GM12878 (cell line): ENCODE results near the gene VMP1. TPM values are rescaled to one million over a fixed set of nuclear protein-coding genes. Genes with fewer than 3 reads are reported as not detected.

Source experiments
- CHD2 ChIP-seq: IDR thresholded peaks from 2 replicates; pipeline ENCODE4 v1.6.1; 2011; ENCODE audit warnings: low read depth, low read length, improper control_type of control experiment, borderline replicate concordance
- EED ChIP-seq: sonication (generic); IDR thresholded peaks from 2 replicates; pipeline ENCODE4 v1.6.1; 2016; ENCODE audit warnings: antibody characterized with exemption, low read depth
- IKZF1 ChIP-seq: fragments of 450-650 bp; conservative IDR thresholded peaks from 2 replicates; pipeline ENCODE4 v1.6.1; 2017; ENCODE audit warnings: antibody characterized with exemption, mild to moderate bottlenecking
- IRF4 ChIP-seq: IDR thresholded peaks from 2 replicates; pipeline ENCODE4 v1.6.1; 2011; ENCODE audit warnings: low read depth, low read length
- MEF2B ChIP-seq: fragments of 450-650 bp; IDR thresholded peaks from 2 replicates; pipeline ENCODE4 v1.6.1; 2018; ENCODE audit warnings: mild to moderate bottlenecking, moderate library complexity; ENCODE audit not compliant: partially characterized antibody, poor library complexity, severe bottlenecking
- MTA2 ChIP-seq: fragments of 450-650 bp; IDR thresholded peaks from 2 replicates; pipeline ENCODE4 v1.6.1; 2016; ENCODE audit warnings: low read depth, mild to moderate bottlenecking, moderate library complexity
- NR2F1 ChIP-seq: fragments of 450-650 bp; conservative IDR thresholded peaks from 2 replicates; pipeline ENCODE4 v1.6.1; 2017; ENCODE audit warnings: mild to moderate bottlenecking
- POLR2A ChIP-seq: IDR thresholded peaks from 2 replicates; pipeline ENCODE4 v1.6.1; 2011; ENCODE audit warnings: low read depth, mild to moderate bottlenecking, low read length
- POLR2AphosphoS5 ChIP-seq: IDR thresholded peaks from 2 replicates; pipeline ENCODE4 v1.6.1; 2011; ENCODE audit warnings: mild to moderate bottlenecking, low read length, inconsistent platforms
- SIX5 ChIP-seq: IDR thresholded peaks from 2 replicates; pipeline ENCODE4 v1.6.1; 2011; ENCODE audit warnings: mild to moderate bottlenecking, low read depth, low read length, moderate library complexity; ENCODE audit not compliant: severe bottlenecking
- SMC3 ChIP-seq: IDR thresholded peaks from 2 replicates; pipeline ENCODE4 v1.6.1; 2011; ENCODE audit warnings: low read length, improper control_type of control experiment, borderline replicate concordance
- SPI1 ChIP-seq: IDR thresholded peaks from 2 replicates; pipeline ENCODE4 v1.6.1; 2011; ENCODE audit warnings: low read depth, mild to moderate bottlenecking, low read length, moderate library complexity, borderline replicate concordance; ENCODE audit not compliant: insufficient read depth
- SRF ChIP-seq, 2 experiments: IDR thresholded peaks; 2 replicates each; pipeline ENCODE4 v1.6.1; 2011; ENCODE audit warnings: low read depth in 2 of 2, low read length in 2 of 2, mild to moderate bottlenecking in 1 of 2, moderate library complexity in 1 of 2
- TARDBP ChIP-seq: IDR thresholded peaks from 2 replicates; pipeline ENCODE4 v1.6.1; 2016; ENCODE audit warnings: borderline replicate concordance
- ZNF24 ChIP-seq: fragments of 450-650 bp; IDR thresholded peaks from 2 replicates; pipeline ENCODE4 v1.6.1; 2017; ENCODE audit warnings: antibody characterized with exemption, mild to moderate bottlenecking
- polyA plus RNA-seq, 11 experiments: library from polyadenylated mRNA; depleted of rRNA in 4 of 11; unstranded in 6 of 11; stranded (reverse) in 5 of 11; fragments of >200 nt; fragmentation: Nextera tagmentation in 4 of 11; fragmentation: Illumina TruSeq in 1 of 11; extraction: Ambion mirVana in 4 of 11; extraction: Trizol in 1 of 11; gene quantifications; 1 replicate in 1 of 11; 2 replicates in 10 of 11; pipeline versions ENCODE4 v1.2.1 to v1.2.3, GENCODE V29; 2011 to 2016; ENCODE audit warnings: inconsistent platforms in 2 of 11, missing spikeins in 2 of 11, low read depth in 1 of 11
- total RNA-seq, 4 experiments: library from RNA; depleted of rRNA in 3 of 4; stranded (reverse); fragments of >200 nt in 3 of 4; fragmentation: Illumina TruSeq in 1 of 4; extraction: Trizol in 1 of 4; gene quantifications; 2 replicates each; pipeline versions ENCODE4 v1.2.1 to v1.2.3, GENCODE V29; 2013 to 2021
- TF ChIP-seq, protein P1 (sequence below): fragments of 450-650 bp; IDR thresholded peaks from 2 replicates; pipeline ENCODE4 v1.6.1; 2017; ENCODE audit warnings: antibody characterized with exemption, mild to moderate bottlenecking, moderate library complexity
- TF ChIP-seq, protein P2 (sequence below): IDR thresholded peaks from 2 replicates; pipeline ENCODE4 v1.6.1; 2011; ENCODE audit warnings: low read depth, low read length, improper control_type of control experiment, borderline replicate concordance
- TF ChIP-seq, protein P3 (sequence below): fragments of 450-650 bp; conservative IDR thresholded peaks from 2 replicates; pipeline ENCODE4 v1.6.1; 2017; ENCODE audit warnings: mild to moderate bottlenecking, moderate library complexity
- TF ChIP-seq, protein P4 (sequence below): IDR thresholded peaks from 2 replicates; pipeline ENCODE4 v1.6.1; 2011; ENCODE audit warnings: mild to moderate bottlenecking, low read depth, low read length, moderate library complexity; ENCODE audit not compliant: insufficient replicate concordance
- TF ChIP-seq, protein P5 (sequence below): fragments of 450-650 bp; IDR thresholded peaks from 2 replicates; pipeline ENCODE4 v1.6.1; 2017; ENCODE audit warnings: mild to moderate bottlenecking, moderate library complexity

The VMP1 gene
- total and polyA plus RNA-seq, 10 of the 15 experiments (the other 5 are each of a cell fraction or from before 2014, with no cell fraction given) = 88.4 to 199 (median 132) TPM

DNA sequence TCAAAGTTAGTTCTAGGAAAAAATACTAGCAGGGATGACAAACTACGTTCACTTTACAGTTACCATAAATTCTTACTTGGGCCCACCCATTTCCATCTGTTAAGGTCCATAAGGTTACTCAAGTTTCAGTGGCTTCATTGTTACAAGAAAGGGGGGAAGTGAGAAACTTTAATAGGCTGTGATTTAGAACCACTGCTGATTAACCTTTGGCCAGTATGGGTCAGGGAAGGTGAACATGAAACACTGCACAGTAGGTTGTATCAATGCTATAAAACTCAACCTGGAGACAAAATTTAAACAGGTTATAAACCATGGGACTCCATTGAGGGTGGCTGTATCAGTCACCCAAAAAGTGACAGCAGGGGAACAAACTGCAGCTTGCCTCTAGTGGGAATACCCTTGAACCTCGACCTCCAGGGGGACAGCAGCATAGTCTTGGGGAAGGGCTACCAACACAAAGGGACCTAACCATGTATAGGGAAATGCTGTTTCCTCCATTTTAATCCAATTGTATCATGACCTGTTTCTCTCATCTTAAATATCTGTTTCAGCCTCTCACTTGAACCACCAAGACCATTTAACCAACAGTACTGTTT is 10.7 kb upstream of the VMP1 start (continued):
- TF ChIP-seq, protein P1, sequence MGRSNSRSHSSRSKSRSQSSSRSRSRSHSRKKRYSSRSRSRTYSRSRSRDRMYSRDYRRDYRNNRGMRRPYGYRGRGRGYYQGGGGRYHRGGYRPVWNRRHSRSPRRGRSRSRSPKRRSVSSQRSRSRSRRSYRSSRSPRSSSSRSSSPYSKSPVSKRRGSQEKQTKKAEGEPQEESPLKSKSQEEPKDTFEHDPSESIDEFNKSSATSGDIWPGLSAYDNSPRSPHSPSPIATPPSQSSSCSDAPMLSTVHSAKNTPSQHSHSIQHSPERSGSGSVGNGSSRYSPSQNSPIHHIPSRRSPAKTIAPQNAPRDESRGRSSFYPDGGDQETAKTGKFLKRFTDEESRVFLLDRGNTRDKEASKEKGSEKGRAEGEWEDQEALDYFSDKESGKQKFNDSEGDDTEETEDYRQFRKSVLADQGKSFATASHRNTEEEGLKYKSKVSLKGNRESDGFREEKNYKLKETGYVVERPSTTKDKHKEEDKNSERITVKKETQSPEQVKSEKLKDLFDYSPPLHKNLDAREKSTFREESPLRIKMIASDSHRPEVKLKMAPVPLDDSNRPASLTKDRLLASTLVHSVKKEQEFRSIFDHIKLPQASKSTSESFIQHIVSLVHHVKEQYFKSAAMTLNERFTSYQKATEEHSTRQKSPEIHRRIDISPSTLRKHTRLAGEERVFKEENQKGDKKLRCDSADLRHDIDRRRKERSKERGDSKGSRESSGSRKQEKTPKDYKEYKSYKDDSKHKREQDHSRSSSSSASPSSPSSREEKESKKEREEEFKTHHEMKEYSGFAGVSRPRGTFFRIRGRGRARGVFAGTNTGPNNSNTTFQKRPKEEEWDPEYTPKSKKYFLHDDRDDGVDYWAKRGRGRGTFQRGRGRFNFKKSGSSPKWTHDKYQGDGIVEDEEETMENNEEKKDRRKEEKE = no peak
- TF ChIP-seq IRF4 (0 out of 2 replicates have a peak, but pooled peaks have one; percentile 24), SRF (IDR thresholded peaks at IDR 0.05; ENCODE audit: low read depth in 2 of 2, low read length in 2 of 2) (no peak), TARDBP (no peak), MTA2 (peak; percentile 89), SIX5 (no peak), SMC3 (no peak), ZNF24 (no peak), EED (no peak), POLR2A (peak; percentile 45; the same call in 1 of the 2 replicates), SPI1 (peak; percentile 94), MEF2B (no peak), IKZF1 (0 out of 2 replicates have a peak, but pooled peaks have one; percentile 13), POLR2AphosphoS5 (peak; percentile 16; the same call in 1 of the 2 replicates), NR2F1 (peak; percentile 99), CHD2 (no peak)
- TF ChIP-seq, protein P2, sequence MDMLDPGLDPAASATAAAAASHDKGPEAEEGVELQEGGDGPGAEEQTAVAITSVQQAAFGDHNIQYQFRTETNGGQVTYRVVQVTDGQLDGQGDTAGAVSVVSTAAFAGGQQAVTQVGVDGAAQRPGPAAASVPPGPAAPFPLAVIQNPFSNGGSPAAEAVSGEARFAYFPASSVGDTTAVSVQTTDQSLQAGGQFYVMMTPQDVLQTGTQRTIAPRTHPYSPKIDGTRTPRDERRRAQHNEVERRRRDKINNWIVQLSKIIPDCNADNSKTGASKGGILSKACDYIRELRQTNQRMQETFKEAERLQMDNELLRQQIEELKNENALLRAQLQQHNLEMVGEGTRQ = no peak
- TF ChIP-seq, protein P3, sequence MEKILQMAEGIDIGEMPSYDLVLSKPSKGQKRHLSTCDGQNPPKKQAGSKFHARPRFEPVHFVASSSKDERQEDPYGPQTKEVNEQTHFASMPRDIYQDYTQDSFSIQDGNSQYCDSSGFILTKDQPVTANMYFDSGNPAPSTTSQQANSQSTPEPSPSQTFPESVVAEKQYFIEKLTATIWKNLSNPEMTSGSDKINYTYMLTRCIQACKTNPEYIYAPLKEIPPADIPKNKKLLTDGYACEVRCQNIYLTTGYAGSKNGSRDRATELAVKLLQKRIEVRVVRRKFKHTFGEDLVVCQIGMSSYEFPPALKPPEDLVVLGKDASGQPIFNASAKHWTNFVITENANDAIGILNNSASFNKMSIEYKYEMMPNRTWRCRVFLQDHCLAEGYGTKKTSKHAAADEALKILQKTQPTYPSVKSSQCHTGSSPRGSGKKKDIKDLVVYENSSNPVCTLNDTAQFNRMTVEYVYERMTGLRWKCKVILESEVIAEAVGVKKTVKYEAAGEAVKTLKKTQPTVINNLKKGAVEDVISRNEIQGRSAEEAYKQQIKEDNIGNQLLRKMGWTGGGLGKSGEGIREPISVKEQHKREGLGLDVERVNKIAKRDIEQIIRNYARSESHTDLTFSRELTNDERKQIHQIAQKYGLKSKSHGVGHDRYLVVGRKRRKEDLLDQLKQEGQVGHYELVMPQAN = no peak
- TF ChIP-seq, protein P4, sequence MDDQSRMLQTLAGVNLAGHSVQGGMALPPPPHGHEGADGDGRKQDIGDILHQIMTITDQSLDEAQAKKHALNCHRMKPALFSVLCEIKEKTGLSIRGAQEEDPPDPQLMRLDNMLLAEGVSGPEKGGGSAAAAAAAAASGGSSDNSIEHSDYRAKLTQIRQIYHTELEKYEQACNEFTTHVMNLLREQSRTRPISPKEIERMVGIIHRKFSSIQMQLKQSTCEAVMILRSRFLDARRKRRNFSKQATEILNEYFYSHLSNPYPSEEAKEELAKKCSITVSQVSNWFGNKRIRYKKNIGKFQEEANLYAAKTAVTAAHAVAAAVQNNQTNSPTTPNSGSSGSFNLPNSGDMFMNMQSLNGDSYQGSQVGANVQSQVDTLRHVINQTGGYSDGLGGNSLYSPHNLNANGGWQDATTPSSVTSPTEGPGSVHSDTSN = no peak
- TF ChIP-seq, protein P5, sequence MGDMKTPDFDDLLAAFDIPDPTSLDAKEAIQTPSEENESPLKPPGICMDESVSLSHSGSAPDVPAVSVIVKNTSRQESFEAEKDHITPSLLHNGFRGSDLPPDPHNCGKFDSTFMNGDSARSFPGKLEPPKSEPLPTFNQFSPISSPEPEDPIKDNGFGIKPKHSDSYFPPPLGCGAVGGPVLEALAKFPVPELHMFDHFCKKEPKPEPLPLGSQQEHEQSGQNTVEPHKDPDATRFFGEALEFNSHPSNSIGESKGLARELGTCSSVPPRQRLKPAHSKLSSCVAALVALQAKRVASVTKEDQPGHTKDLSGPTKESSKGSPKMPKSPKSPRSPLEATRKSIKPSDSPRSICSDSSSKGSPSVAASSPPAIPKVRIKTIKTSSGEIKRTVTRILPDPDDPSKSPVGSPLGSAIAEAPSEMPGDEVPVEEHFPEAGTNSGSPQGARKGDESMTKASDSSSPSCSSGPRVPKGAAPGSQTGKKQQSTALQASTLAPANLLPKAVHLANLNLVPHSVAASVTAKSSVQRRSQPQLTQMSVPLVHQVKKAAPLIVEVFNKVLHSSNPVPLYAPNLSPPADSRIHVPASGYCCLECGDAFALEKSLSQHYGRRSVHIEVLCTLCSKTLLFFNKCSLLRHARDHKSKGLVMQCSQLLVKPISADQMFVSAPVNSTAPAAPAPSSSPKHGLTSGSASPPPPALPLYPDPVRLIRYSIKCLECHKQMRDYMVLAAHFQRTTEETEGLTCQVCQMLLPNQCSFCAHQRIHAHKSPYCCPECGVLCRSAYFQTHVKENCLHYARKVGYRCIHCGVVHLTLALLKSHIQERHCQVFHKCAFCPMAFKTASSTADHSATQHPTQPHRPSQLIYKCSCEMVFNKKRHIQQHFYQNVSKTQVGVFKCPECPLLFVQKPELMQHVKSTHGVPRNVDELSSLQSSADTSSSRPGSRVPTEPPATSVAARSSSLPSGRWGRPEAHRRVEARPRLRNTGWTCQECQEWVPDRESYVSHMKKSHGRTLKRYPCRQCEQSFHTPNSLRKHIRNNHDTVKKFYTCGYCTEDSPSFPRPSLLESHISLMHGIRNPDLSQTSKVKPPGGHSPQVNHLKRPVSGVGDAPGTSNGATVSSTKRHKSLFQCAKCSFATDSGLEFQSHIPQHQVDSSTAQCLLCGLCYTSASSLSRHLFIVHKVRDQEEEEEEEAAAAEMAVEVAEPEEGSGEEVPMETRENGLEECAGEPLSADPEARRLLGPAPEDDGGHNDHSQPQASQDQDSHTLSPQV = no peak
